SHP77 treated with DMSO at 0.1 percent for 48 hours (cell line): ENCODE results near the gene EML1.
"Not testable (repeated sequence)": the region's sequence is repeated elsewhere in the genome, so short reads cannot be mapped to it uniquely, and the experiment has no call there.

ENCODE experiments used
- DNase-seq: peaks from one replicate; lab custom pipeline; 2025; lab: John Stamatoyannopoulos, UW

EML1 gene

GRCh38 chr14:99755629-99756603 lies 37.3 kb upstream of the EML1 start:
- no peak for DNase-seq

GRCh38 chr14:99756796-99757195 lies 36.4 kb upstream of the EML1 start:
- DNase-seq, result no peak

- no peak for DNase-seq
Measured at GRCh38 chr14:99757331-99758070, 35.7 kb upstream of the EML1 start.

GRCh38 chr14:99758121-99758821 lies 34.9 kb upstream of the EML1 start:
- no peak for DNase-seq

GRCh38 chr14:99758872-99759545 lies 34.2 kb upstream of the EML1 start:
- DNase-seq, result no peak

- DNase-seq, result no peak
Measured at GRCh38 chr14:99759546-99759925, 33.7 kb upstream of the EML1 start.

- no peak for DNase-seq
Measured at GRCh38 chr14:99760817-99761216, 32.4 kb upstream of the EML1 start.

GRCh38 chr14:99762911-99763310 lies 30.3 kb upstream of the EML1 start:
- DNase-seq, result not testable (repeated sequence)

- DNase-seq, result no peak
Measured at GRCh38 chr14:99763527-99764221, 29.5 kb upstream of the EML1 start.

GRCh38 chr14:99764222-99764706 lies 28.9 kb upstream of the EML1 start:
- DNase-seq, result no peak

GRCh38 chr14:99768381-99768780 lies 24.8 kb upstream of the EML1 start:
- no peak for DNase-seq

- DNase-seq, result no peak
Measured at GRCh38 chr14:99769123-99769522, 24.1 kb upstream of the EML1 start.

GRCh38 chr14:99769799-99770198 lies 23.4 kb upstream of the EML1 start:
- DNase-seq, result no peak

GRCh38 chr14:99772371-99773283 lies 20.6 kb upstream of the EML1 start:
- DNase-seq, result no peak

GRCh38 chr14:99773521-99774497 lies 19.4 kb upstream of the EML1 start:
- no peak for DNase-seq

- no peak for DNase-seq
Measured at GRCh38 chr14:99774556-99775307, 18.5 kb upstream of the EML1 start.

- no peak for DNase-seq
Measured at GRCh38 chr14:99775351-99775750, 17.9 kb upstream of the EML1 start.

- no peak for DNase-seq
Measured at GRCh38 chr14:99777951-99778350, 15.3 kb upstream of the EML1 start.
